MM.1S (cell line): Measurements from ENCODE around the gene SLC22A13.

ENCODE experiments used
- DNase-seq: peaks from one replicate; pipeline ENCODE4 v3.0.0-alpha.2; 2015
- H2AFZ ChIP-seq: fragments of 300-600 bp; sonication (generic); 2 replicates; pipeline ENCODE4 v1.6.0; 2016; ENCODE audit warnings: antibody characterized with exemption, low read length
- H3F3A ChIP-seq: fragments of 300-600 bp; sonication (generic); 2 replicates; pipeline ENCODE4 v1.6.1; 2016; ENCODE audit warnings: mild to moderate bottlenecking, antibody characterized with exemption, low read length, moderate library complexity, mixed read lengths; ENCODE audit not compliant: insufficient read depth
- H3K27ac ChIP-seq: fragments of 300-600 bp; sonication (generic); 2 replicates; pipeline ENCODE4 v1.5.1; 2016; ENCODE audit warnings: mild to moderate bottlenecking, low read length
- H3K27me3 ChIP-seq: fragments of 300-600 bp; sonication (generic); replicated peaks from 2 replicates; pipeline ENCODE4 v1.6.0; 2016; ENCODE audit warnings: low read length; ENCODE audit not compliant: insufficient read depth
- H3K36me3 ChIP-seq: fragments of 300-600 bp; sonication (generic); replicated peaks from 2 replicates; pipeline ENCODE4 v1.6.1; 2016; ENCODE audit warnings: mild to moderate bottlenecking, low read length, mixed read lengths; ENCODE audit not compliant: insufficient read depth
- H3K4me1 ChIP-seq: fragments of 300-600 bp; sonication (generic); 2 replicates; pipeline ENCODE4 v1.6.1; 2016; ENCODE audit warnings: low read length, mixed read lengths
- H3K4me2 ChIP-seq: fragments of 300-600 bp; sonication (generic); 2 replicates; pipeline ENCODE4 v1.6.0; 2016; ENCODE audit warnings: low read depth, low read length
- H3K4me3 ChIP-seq: fragments of 300-600 bp; sonication (generic); 2 replicates; pipeline ENCODE4 v1.5.1; 2016; ENCODE audit warnings: low read length, mixed read lengths
- H3K79me2 ChIP-seq: fragments of 300-600 bp; sonication (generic); 2 replicates; pipeline ENCODE4 v1.6.1; 2016; ENCODE audit warnings: mixed run types, low read length, mixed read lengths
- H3K9ac ChIP-seq: fragments of 300-600 bp; sonication (generic); 2 replicates; pipeline ENCODE4 v1.6.1; 2016; ENCODE audit warnings: low read length, mixed read lengths
- H3K9me2 ChIP-seq: fragments of 300-600 bp; sonication (generic); replicated peaks from 2 replicates; pipeline ENCODE4 v1.6.1; 2016; ENCODE audit warnings: mild to moderate bottlenecking, low read length, mixed read lengths; ENCODE audit not compliant: insufficient read depth
- H3K9me3 ChIP-seq: fragments of 300-600 bp; sonication (generic); replicated peaks from 2 replicates; pipeline ENCODE4 v1.6.1; 2016; ENCODE audit warnings: mild to moderate bottlenecking, low read length, mixed read lengths; ENCODE audit not compliant: insufficient read depth
- H4K20me1 ChIP-seq: fragments of 300-600 bp; sonication (generic); 2 replicates; pipeline ENCODE4 v1.6.1; 2016; ENCODE audit warnings: mild to moderate bottlenecking, low read length, moderate library complexity, mixed read lengths; ENCODE audit not compliant: insufficient read depth
- EZH2 ChIP-seq: fragments of 300-600 bp; sonication (generic); optimal IDR thresholded peaks from 2 replicates; pipeline ENCODE3; 2017; ENCODE audit warnings: low read depth, mild to moderate bottlenecking, antibody characterized with exemption, low read length, mixed read lengths
- EZH2phosphoT487 ChIP-seq: fragments of 300-600 bp; sonication (generic); IDR thresholded peaks from 2 replicates; pipeline ENCODE4 v1.6.1; 2018; ENCODE audit warnings: antibody characterized with exemption, low read length
- TF ChIP-seq, protein P1 (sequence below): fragments of 300-600 bp; sonication (generic); IDR thresholded peaks from 2 replicates; pipeline ENCODE4 v1.5.1; 2016; ENCODE audit warnings: antibody characterized with exemption, low read length, mixed read lengths

The SLC22A13 gene

DNA sequence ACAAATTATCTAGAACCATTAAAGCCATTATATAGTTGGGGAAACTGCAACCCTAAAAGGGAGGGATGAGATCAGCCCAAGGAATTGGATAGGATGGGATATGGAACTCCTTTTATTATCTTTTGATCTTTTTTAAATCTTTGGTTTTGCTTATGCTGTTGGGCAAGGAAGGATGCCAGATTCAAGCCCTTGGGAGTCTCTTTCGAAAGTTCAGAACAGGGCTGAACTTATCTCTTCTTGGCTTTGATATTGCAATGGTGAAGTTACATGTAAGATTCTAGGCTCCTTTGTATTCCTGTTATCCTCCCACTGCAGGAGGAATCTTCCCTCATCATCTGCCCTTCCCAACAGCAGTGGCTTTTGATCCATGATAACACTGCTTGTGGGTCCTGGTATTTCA is 10.0 kb upstream of the SLC22A13 start:
- H3K9ac ChIP-seq, result no peak overlapping the region
- H3F3A ChIP-seq, result no peaks in the 10 kb centered on the region
- H3K79me2 ChIP-seq, result no peaks in the 10 kb centered on the region
- no peaks in the 10 kb centered on the region for H4K20me1 ChIP-seq
- no peak overlapping the region for H2AFZ ChIP-seq
- no peak overlapping the region for H3K4me3 ChIP-seq
- H3K4me2 ChIP-seq, result no peak overlapping the region
- no peaks in the 10 kb centered on the region for H3K27me3 ChIP-seq
- DNase-seq, result no peak
- no peaks in the 10 kb centered on the region for H3K9me3 ChIP-seq
- no peaks in the 10 kb centered on the region for H3K9me2 ChIP-seq
- H3K27ac ChIP-seq, result no peak overlapping the region
- H3K36me3 ChIP-seq, result peaks cover 4% of the 10 kb centered on the region; the same call in 1 of the 2 replicates
- H3K4me1 ChIP-seq, result no peaks in the 10 kb centered on the region
- TF ChIP-seq EZH2 (no peak), EZH2phosphoT487 (no peak)
- TF ChIP-seq, protein P1, sequence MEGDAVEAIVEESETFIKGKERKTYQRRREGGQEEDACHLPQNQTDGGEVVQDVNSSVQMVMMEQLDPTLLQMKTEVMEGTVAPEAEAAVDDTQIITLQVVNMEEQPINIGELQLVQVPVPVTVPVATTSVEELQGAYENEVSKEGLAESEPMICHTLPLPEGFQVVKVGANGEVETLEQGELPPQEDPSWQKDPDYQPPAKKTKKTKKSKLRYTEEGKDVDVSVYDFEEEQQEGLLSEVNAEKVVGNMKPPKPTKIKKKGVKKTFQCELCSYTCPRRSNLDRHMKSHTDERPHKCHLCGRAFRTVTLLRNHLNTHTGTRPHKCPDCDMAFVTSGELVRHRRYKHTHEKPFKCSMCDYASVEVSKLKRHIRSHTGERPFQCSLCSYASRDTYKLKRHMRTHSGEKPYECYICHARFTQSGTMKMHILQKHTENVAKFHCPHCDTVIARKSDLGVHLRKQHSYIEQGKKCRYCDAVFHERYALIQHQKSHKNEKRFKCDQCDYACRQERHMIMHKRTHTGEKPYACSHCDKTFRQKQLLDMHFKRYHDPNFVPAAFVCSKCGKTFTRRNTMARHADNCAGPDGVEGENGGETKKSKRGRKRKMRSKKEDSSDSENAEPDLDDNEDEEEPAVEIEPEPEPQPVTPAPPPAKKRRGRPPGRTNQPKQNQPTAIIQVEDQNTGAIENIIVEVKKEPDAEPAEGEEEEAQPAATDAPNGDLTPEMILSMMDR, result no peak

DNA sequence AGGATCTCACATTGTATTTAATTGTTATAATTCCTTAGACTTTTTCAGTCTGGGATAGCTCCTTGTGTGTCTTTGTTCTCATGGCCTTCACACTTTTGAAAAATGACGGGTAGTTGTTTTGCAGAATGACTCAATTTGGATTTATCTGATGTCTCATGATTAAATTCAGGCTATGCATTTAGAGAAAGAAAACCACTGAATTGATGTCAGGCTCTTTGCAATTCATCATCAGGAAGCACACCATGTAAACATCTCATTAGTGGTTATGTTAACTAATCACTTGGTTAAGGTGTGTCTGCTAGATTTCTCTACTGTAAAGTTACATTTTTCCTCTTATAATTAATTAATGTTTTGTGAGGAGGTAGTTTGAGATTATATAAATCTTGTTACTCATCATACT is 8.0 kb upstream of the SLC22A13 start:
- no peaks in the 10 kb centered on the region for H3K79me2 ChIP-seq
- H3K27ac ChIP-seq, result no peak overlapping the region
- no peaks in the 10 kb centered on the region for H4K20me1 ChIP-seq
- H2AFZ ChIP-seq, result no peak overlapping the region
- H3K9ac ChIP-seq, result no peak overlapping the region
- DNase-seq, result no peak
- no peaks in the 10 kb centered on the region for H3K4me1 ChIP-seq
- no peaks in the 10 kb centered on the region for H3K9me3 ChIP-seq
- no peaks in the 10 kb centered on the region for H3K9me2 ChIP-seq
- no peak overlapping the region for H3K4me3 ChIP-seq
- H3K36me3 ChIP-seq, result peaks cover 4% of the 10 kb centered on the region; the same call in 1 of the 2 replicates
- H3K27me3 ChIP-seq, result no peaks in the 10 kb centered on the region
- no peak overlapping the region for H3K4me2 ChIP-seq
- TF ChIP-seq EZH2, result no peak
- no peak for TF ChIP-seq EZH2phosphoT487
- TF ChIP-seq, protein P1, result no peak
- H3F3A ChIP-seq, result no peaks in the 10 kb centered on the region

DNA sequence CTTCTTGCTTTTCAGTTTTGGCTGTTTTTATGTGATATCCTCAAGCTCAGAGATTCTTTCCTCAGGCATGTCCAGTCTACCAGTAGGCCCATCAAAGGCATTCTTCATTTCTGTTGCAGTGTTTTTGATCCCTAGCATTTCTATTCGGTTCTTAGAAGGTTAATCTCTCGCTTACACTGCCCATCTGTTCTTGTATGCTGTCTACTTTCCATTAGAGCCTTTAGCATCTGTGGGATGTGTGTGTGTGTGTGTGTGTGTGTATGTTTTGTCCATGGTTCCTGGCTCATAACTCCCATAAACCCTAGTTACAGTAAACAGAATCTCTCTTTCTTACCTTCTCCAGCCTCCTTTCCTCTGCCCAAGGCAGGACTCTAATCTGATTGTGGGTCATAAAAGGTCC is 5.1 kb upstream of the SLC22A13 start:
- Histone ChIP-seq H3K36me3 (no peaks in the 10 kb centered on the region), H3K27me3 (no peaks in the 10 kb centered on the region), H3F3A (no peaks in the 10 kb centered on the region), H4K20me1 (no peaks in the 10 kb centered on the region), H3K4me2 (no peak overlapping the region), H3K9me3 (no peaks in the 10 kb centered on the region), H3K4me3 (no peak overlapping the region), H2AFZ (no peak overlapping the region), H3K9ac (no peak overlapping the region), H3K27ac (no peak overlapping the region), H3K4me1 (no peaks in the 10 kb centered on the region), H3K79me2 (no peaks in the 10 kb centered on the region), H3K9me2 (no peaks in the 10 kb centered on the region)
- DNase-seq, result no peak
- TF ChIP-seq, protein P1, result no peak
- TF ChIP-seq EZH2, result no peak
- no peak for TF ChIP-seq EZH2phosphoT487
